CD4-positive, alpha-beta memory T cell (primary cell): ENCODE results near the gene IL3. TPM values are rescaled to one million over a fixed set of nuclear protein-coding genes. Genes with fewer than 3 reads are reported as not detected.

Experiments used
- CTCF ChIA-PET: fragments of 350-600 bp; sonication (Branson Sonifier 250); formaldehyde crosslinking; loops from one replicate; lab custom pipeline; 2021; ENCODE audit warnings: inconsistent platforms; ENCODE audit not compliant: partially characterized antibody; lab: Charles Lee
- POLR2A ChIA-PET: fragments of 350-600 bp; sonication (Branson Sonifier 250); formaldehyde crosslinking; loops from one replicate; lab custom pipeline; 2021; ENCODE audit not compliant: partially characterized antibody; lab: Charles Lee
- DNase-seq, 5 donors: peaks; one replicate each; pipeline versions ENCODE4 v3.0.0 to v3.0.0-alpha.2; 2020 to 2022; ENCODE audit warnings: mixed read lengths in 1 of 5
- H3K27ac ChIP-seq: one replicate; pipeline ENCODE4 v1.7.0; 2013; ENCODE audit warnings: low read depth, low read length
- H3K27me3 ChIP-seq: 2 replicates; pipeline ENCODE4 v1.7.0; 2013; ENCODE audit warnings: mild to moderate bottlenecking, low read length, moderate library complexity; ENCODE audit not compliant: insufficient read depth
- H3K36me3 ChIP-seq: 2 replicates; pipeline ENCODE4 v1.7.0; 2013; ENCODE audit warnings: mild to moderate bottlenecking, low read length, moderate library complexity; ENCODE audit not compliant: insufficient read depth
- H3K4me1 ChIP-seq: 2 replicates; pipeline ENCODE4 v1.7.0; 2013; ENCODE audit warnings: mild to moderate bottlenecking, low read length, moderate library complexity; ENCODE audit not compliant: insufficient read depth
- H3K4me3 ChIP-seq, 2 donors: one replicate each; pipeline ENCODE4 v1.7.0; 2013; ENCODE audit warnings: low read length in 2 of 2, mild to moderate bottlenecking in 1 of 2
- H3K9me3 ChIP-seq, 2 donors: one replicate each; pipeline ENCODE4 v1.7.0; 2013; ENCODE audit warnings: low read length in 2 of 2, control low read depth in 1 of 2; ENCODE audit not compliant: control insufficient read depth in 1 of 2
- H3K27ac Mint-ChIP-seq, 7 donors: one replicate each; pipeline ENCODE4 v1.8.0; 2020 to 2021; ENCODE audit warnings: mixed read lengths in 7 of 7, mild to moderate bottlenecking in 6 of 7, inconsistent platforms in 3 of 7, moderate library complexity in 3 of 7
- H3K27me3 Mint-ChIP-seq, 2 donors: one replicate each; pipeline ENCODE4 v1.8.0; 2020 to 2021; ENCODE audit warnings: mixed read lengths in 2 of 2
- H3K36me3 Mint-ChIP-seq, 2 donors: one replicate each; pipeline ENCODE4 v1.8.0; 2020 to 2021; ENCODE audit warnings: mixed read lengths in 2 of 2, inconsistent platforms in 1 of 2, mild to moderate bottlenecking in 1 of 2
- H3K4me1 Mint-ChIP-seq, 4 donors: one replicate each; pipeline ENCODE4 v1.8.0; 2020 to 2021; ENCODE audit warnings: mixed read lengths in 4 of 4, mild to moderate bottlenecking in 1 of 4
- H3K4me3 Mint-ChIP-seq, 8 donors: one replicate each; pipeline ENCODE4 v1.8.0; 2020 to 2021; ENCODE audit warnings: mixed read lengths in 8 of 8, mild to moderate bottlenecking in 7 of 8, moderate library complexity in 6 of 8, inconsistent platforms in 3 of 8
- H3K9me3 Mint-ChIP-seq, 8 donors: one replicate each; pipeline ENCODE4 v1.8.0; 2020 to 2021; ENCODE audit warnings: mixed read lengths in 8 of 8, mild to moderate bottlenecking in 5 of 8, inconsistent platforms in 3 of 8, moderate library complexity in 1 of 8
- intact Hi-C: fragments of 100-400 bp; cut with micrococcal nuclease; formaldehyde crosslinking; loops from one replicate; pipeline ENCODE4 v1.15.1; 2023
- polyA plus RNA-seq, 2 donors: library from polyadenylated mRNA; unstranded; fragments of 300-500 nt; fragmentation: Illumina TruSeq; gene quantifications; one replicate each; pipeline ENCODE4 v1.2.3, GENCODE V29; 2021
- total RNA-seq, 2 experiments: library from RNA; stranded (reverse); gene quantifications; one replicate each; pipeline ENCODE4 v1.2.3, GENCODE V29; 2021

IL3 gene
- total and polyA plus RNA-seq, 4 experiments from 2014 or later = not detected

DNA sequence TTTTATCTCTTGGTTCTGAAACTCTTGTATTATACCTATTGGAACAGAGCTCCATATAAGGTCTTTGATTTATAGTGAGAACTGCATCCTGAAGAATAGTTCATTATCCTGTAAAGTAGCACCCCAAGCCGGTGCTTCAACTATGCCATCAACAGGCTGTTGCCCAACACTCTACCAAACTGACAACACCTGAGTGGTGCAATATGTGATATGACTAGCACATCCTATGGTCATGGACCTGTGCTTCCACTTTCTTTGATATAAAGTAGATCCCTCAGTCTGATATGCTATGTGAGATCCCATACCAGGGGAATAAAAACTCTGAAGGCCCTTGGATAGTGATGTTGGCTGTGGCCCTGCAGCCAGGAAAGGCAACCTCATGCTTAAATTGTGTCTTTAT is 28.9 kb downstream of the IL3 start:
- H3K4me3 Mint-ChIP-seq = no peak overlapping the region
- H3K4me1 ChIP-seq = peaks cover 13% of the 10 kb centered on the region

DNA sequence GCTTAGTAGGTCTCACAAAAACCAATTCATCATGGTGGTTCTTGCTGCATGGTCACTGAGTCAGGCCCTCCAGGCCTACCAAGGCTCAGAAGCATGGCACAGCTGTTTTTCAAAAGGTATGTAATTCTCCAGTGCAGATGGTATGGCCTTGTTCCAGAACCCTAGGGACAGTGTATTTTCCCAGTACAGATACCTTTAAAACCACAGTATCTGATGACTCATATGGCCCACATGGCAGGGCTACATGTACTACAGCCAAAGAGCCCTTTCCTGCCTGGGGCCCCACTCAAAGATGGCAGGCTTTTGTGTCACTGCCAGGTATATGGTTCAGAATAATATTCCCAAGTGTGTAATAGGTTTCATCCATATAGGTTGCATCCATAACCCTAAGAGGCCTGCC is 29.7 kb downstream of the IL3 start:
- no peaks in the 10 kb centered on the region for H3K27me3 ChIP-seq
- H3K4me1 ChIP-seq = peaks cover 15% of the 10 kb centered on the region
- peaks cover 13 to 52% (median 30%) of the 10 kb centered on the region in 4 donors for H3K4me1 Mint-ChIP-seq
- H3K4me3 Mint-ChIP-seq = no peak overlapping the region
- no peak overlapping the region for H3K27ac ChIP-seq
- H3K9me3 Mint-ChIP-seq = peaks cover 0 to 3% (median 0%) of the 10 kb centered on the region in 8 donors
- no peak overlapping the region for H3K4me3 ChIP-seq
- ChIA-PET CTCF (interaction anchor here (1.1 to 1.2 kb wide), 2 partner anchors 12 to 27 kb away, joined by 4 to 5 read pairs; no protein-coding TSS in a partner anchor), POLR2A (interaction anchor here (1.0 to 1.1 kb wide), 2 partner anchors 9 to 13 kb away, joined by 3 to 11 read pairs; no protein-coding TSS in a partner anchor)
- DNase-seq = no peak
- H3K27ac Mint-ChIP-seq = no peak overlapping the region
- H3K27me3 Mint-ChIP-seq = no peaks in the 10 kb centered on the region
- H3K36me3 ChIP-seq = no peaks in the 10 kb centered on the region
- intact Hi-C loops = no loop called here
- no peaks in the 10 kb centered on the region for H3K36me3 Mint-ChIP-seq
- no peaks in the 10 kb centered on the region for H3K9me3 ChIP-seq

More for the DNA sequence above, 28.9 kb downstream of the IL3 start:
- Mint-ChIP-seq H3K9me3 (peaks cover 0 to 3% (median 0%) of the 10 kb centered on the region in 8 donors), H3K4me1 (peaks cover 13 to 52% (median 29%) of the 10 kb centered on the region in 4 donors), H3K36me3 (no peaks in the 10 kb centered on the region), H3K27ac (no peak overlapping the region), H3K27me3 (no peaks in the 10 kb centered on the region)
- POLR2A ChIA-PET = interaction anchor here (1.0 to 1.7 kb wide), 4 partner anchors 10 to 45 kb away, joined by 3 to 11 read pairs (median 5); no protein-coding TSS in a partner anchor
- H3K36me3 ChIP-seq = no peaks in the 10 kb centered on the region
- intact Hi-C loops = no loop called here
- no peak overlapping the region for H3K4me3 ChIP-seq
- CTCF ChIA-PET = interaction anchor here (1.1 to 2.2 kb wide), 3 partner anchors 9 to 26 kb away, joined by 4 to 5 read pairs (median 5); no protein-coding TSS in a partner anchor
- no peaks in the 10 kb centered on the region for H3K9me3 ChIP-seq
- no peak for DNase-seq
- no peak overlapping the region for H3K27ac ChIP-seq
- no peaks in the 10 kb centered on the region for H3K27me3 ChIP-seq

DNA sequence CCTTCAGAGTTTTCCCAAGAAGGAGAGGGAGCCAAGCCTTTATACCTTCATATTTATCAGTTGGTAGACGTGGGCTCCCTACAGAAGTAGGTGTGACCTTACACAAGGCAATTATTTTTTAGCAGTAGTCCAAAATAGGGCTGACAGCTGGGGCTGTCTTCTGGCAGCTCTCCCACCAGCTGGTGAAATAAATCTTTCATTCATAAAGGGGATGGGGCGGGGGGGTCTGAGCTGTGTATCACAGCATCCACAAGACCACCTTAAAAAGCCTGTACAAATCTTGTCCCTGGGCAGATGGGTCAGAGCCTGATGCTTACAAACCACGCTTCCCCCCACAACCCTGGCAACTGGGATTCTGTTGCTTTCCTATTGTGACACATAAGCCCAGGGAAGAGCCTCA is 32.8 kb downstream of the IL3 start:
- POLR2A ChIA-PET = interaction anchor here (1.1 to 3.5 kb wide), 3 partner anchors 9 to 17 kb away, joined by 3 to 23 read pairs (median 4); no protein-coding TSS in a partner anchor
- H3K9me3 Mint-ChIP-seq = peaks cover 0 to 3% (median 0%) of the 10 kb centered on the region in 8 donors

DNA sequence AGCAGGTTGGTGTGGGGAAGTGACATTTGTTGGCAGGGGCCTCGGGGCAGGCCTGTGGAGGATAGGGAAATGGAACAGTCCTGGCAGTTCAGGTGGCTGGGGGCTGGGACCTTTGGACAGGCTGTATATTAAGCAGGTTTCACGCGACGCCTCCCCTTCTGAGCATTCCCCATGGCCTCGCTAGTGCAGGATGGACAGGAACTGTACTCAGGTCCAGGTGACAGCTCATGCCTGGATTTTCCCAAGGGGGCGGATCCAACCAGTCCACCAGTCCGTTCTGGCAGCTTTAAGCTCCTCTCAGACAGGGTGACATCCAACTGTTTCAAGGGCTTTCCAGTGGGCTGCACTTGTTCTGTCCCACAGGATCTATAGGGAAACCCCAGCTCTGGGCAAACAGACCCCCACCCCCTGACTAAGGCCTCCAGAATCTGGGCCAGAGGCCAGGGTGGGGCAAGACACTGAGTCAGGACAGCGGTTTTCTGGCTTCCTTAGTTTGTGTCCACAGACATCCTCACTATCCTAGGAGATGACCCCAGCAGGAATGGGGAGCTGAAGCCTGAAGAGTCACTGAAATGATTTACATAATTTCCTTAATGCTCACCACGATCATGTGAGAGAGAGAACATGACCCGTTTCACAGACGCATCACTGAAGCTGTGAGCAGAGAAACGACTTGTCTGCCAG is 34.1 kb downstream of the IL3 start:
- ChIA-PET CTCF (interaction anchor here (1.0 to 4.2 kb wide), 2 partner anchors 8 to 12 kb away, joined by 3 to 17 read pairs; no protein-coding TSS in a partner anchor), POLR2A (interaction anchor here (1.0 to 3.5 kb wide), 6 partner anchors 8 to 20 kb away, joined by 3 to 23 read pairs (median 4); partner anchors contain the start of gene CSF2)
- Histone ChIP-seq H3K4me1 (peaks cover 35% of the 10 kb centered on the region), H3K36me3 (no peaks in the 10 kb centered on the region), H3K4me3 (no peak overlapping the region), H3K27ac (no peak overlapping the region), H3K9me3 (no peaks in the 10 kb centered on the region), H3K27me3 (no peaks in the 10 kb centered on the region)
- Mint-ChIP-seq H3K4me1 (peaks cover 29 to 74% (median 50%) of the 10 kb centered on the region in 4 donors), H3K9me3 (peaks cover 0 to 3% (median 0%) of the 10 kb centered on the region in 8 donors), H3K4me3 (peak overlapping the region in 4 of 8 donors; percentile 21 to 42 (median 37)), H3K27ac (peak overlapping the region in 4 of 7 donors; percentile 70 to 86 (median 74)), H3K36me3 (no peaks in the 10 kb centered on the region), H3K27me3 (no peaks in the 10 kb centered on the region)
- DNase-seq = peak in 1 of 5 donors; percentile 48
- intact Hi-C loops = loop anchor here (2.0 kb wide), 1 partner anchor 20 kb away; no protein-coding TSS in a partner anchor

More for the DNA sequence above, 32.8 kb downstream of the IL3 start:
- Mint-ChIP-seq H3K27me3 (no peaks in the 10 kb centered on the region), H3K4me1 (peaks cover 17 to 72% (median 39%) of the 10 kb centered on the region in 4 donors), H3K4me3 (no peak overlapping the region), H3K36me3 (no peaks in the 10 kb centered on the region), H3K27ac (no peak overlapping the region)
- no peaks in the 10 kb centered on the region for H3K27me3 ChIP-seq
- no peak overlapping the region for H3K27ac ChIP-seq
- CTCF ChIA-PET = interaction anchor here (1.1 to 4.2 kb wide), 6 partner anchors 9 to 87 kb away, joined by 3 to 17 read pairs (median 5); partner anchors contain the start of gene IL3
- H3K36me3 ChIP-seq = no peaks in the 10 kb centered on the region
- no peak overlapping the region for H3K4me3 ChIP-seq
- peaks cover 22% of the 10 kb centered on the region for H3K4me1 ChIP-seq
- intact Hi-C loops = no loop called here
- DNase-seq = no peak
- no peaks in the 10 kb centered on the region for H3K9me3 ChIP-seq

DNA sequence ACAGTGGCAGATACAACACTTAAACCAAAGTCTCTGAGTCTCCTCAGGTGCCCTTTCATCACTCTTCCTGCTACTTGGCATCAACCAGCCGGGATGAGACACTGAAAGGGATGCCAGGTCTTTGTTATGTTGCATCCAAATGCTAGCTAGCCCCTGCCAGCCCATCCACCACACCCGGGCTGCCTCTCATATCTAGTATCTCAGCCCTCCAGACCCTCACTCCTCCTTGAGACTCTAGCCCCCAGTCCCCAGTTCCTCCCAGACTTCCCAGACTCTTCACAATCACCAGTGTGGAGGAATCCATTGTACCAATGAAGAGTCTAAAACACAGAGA is 34.6 kb downstream of the IL3 start:
- Histone ChIP-seq H3K27me3 (no peaks in the 10 kb centered on the region), H3K4me1 (peaks cover 40% of the 10 kb centered on the region), H3K36me3 (no peaks in the 10 kb centered on the region), H3K4me3 (no peak overlapping the region), H3K9me3 (no peaks in the 10 kb centered on the region), H3K27ac (no peak overlapping the region)
- H3K4me1 Mint-ChIP-seq = peaks cover 34 to 74% (median 52%) of the 10 kb centered on the region in 4 donors
- intact Hi-C loops = loop anchor here (2.0 kb wide), 1 partner anchor 20 kb away; no protein-coding TSS in a partner anchor
- CTCF ChIA-PET = interaction anchor here (1.0 to 4.2 kb wide), 3 partner anchors 8 to 30 kb away, joined by 3 to 17 read pairs (median 6); no protein-coding TSS in a partner anchor
- POLR2A ChIA-PET = interaction anchor here (1.0 to 3.5 kb wide), 5 partner anchors 8 to 21 kb away, joined by 3 to 23 read pairs (median 3); partner anchors contain the start of gene CSF2
- no peaks in the 10 kb centered on the region for H3K36me3 Mint-ChIP-seq
- no peaks in the 10 kb centered on the region for H3K27me3 Mint-ChIP-seq
- peaks cover 0 to under 1% (median 0%) of the 10 kb centered on the region in 8 donors for H3K9me3 Mint-ChIP-seq
- peak overlapping the region in 4 of 8 donors; percentile 21 to 52 (median 42) for H3K4me3 Mint-ChIP-seq
- DNase-seq = no peak
- H3K27ac Mint-ChIP-seq = peak overlapping the region in 5 of 7 donors; percentile 65 to 86 (median 72)

DNA sequence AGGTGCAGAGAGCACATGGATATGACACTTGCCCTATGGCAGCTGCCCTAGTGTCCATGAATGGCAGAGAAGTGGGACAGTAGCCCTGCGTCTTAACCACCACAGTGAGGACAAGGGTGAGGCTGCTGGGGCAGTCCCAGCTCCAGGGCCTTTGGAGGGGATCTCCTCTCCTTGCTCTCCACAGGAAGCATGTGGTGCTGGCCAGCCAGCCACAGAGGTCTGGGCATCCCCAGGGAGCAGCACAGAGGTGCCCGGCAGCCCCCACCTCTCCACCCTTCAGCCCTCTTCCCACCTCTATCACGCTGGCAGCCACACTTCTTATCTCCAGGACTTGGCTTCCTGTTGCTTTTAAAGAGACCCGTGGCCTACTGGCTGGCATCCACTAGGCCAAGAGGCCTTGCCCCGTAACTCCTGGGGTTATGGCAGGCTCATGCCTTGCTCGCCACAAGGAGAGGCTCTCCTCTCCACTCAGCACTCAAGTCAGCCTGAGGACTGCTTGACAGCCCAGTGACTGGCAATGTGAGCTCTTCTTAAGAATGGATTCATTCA is 35.0 kb downstream of the IL3 start:
- H3K27ac ChIP-seq = no peak overlapping the region

More for the DNA sequence above, 35.0 kb downstream of the IL3 start:
- no peaks in the 10 kb centered on the region for H3K9me3 ChIP-seq
- peak in 1 of 5 donors; percentile 39 for DNase-seq
- peak overlapping the region in 4 of 8 donors; percentile 13 to 43 (median 42) for H3K4me3 Mint-ChIP-seq
- no peak overlapping the region for H3K4me3 ChIP-seq
- peaks cover 38 to 74% (median 53%) of the 10 kb centered on the region in 4 donors for H3K4me1 Mint-ChIP-seq
- no peaks in the 10 kb centered on the region for H3K9me3 Mint-ChIP-seq
- no peaks in the 10 kb centered on the region for H3K36me3 Mint-ChIP-seq
- ChIA-PET POLR2A (interaction anchor here (1.0 to 3.5 kb wide), 5 partner anchors 7 to 21 kb away, joined by 3 to 23 read pairs (median 3); partner anchors contain the start of gene CSF2), CTCF (interaction anchor here (1.0 to 4.2 kb wide), 3 partner anchors 7 to 31 kb away, joined by 3 to 17 read pairs (median 6); no protein-coding TSS in a partner anchor)
- no peaks in the 10 kb centered on the region for H3K27me3 Mint-ChIP-seq
- peaks cover 44% of the 10 kb centered on the region for H3K4me1 ChIP-seq
- no peaks in the 10 kb centered on the region for H3K27me3 ChIP-seq
- no peaks in the 10 kb centered on the region for H3K36me3 ChIP-seq
- intact Hi-C loops = loop anchor here (2.0 kb wide), 1 partner anchor 21 kb away; no protein-coding TSS in a partner anchor
- peak overlapping the region in 3 of 7 donors; percentile 69 to 72 (median 70) for H3K27ac Mint-ChIP-seq
